IMR-90 (cell line): Measurements from ENCODE around the gene COPB1. TPM values are rescaled to one million over a fixed set of nuclear protein-coding genes. Genes with fewer than 3 reads are reported as not detected.

Experiments used
- ATAC-seq: fragments of 200-7000 bp; cut with Tn5 transposase; 2 replicates; pipeline ENCODE4 v1.9.1; 2020; ENCODE audit warnings: low read depth, mild to moderate bottlenecking, moderate library complexity
- BruUV-seq: library from RNA; stranded (reverse); fragments of 400-500 nt; replicated peaks from 2 replicates; lab custom pipeline; 2021; lab: Mats Ljungman, UMichigan
- CTCF ChIA-PET: fragments of 300-600 bp; formaldehyde crosslinking; extraction: SDS; loops from one replicate; lab custom pipeline; 2021; ENCODE audit warnings: antibody characterized with exemption; lab: Yijun Ruan, JAX
- POLR2A ChIA-PET: fragments of 300-600 bp; sonication (Branson Sonifier 250); formaldehyde crosslinking; loops from one replicate; lab custom pipeline; 2022; ENCODE audit warnings: antibody characterized with exemption; ENCODE audit not compliant: unreplicated experiment; lab: Charles Lee
- DNase-seq: peaks from one replicate; pipeline ENCODE4 v3.0.0; 2013
- H2AFZ ChIP-seq: replicated peaks from 2 replicates; pipeline ENCODE3; 2013; ENCODE audit warnings: low read length, mild to moderate bottlenecking; ENCODE audit not compliant: poor library complexity
- H2AK5ac ChIP-seq: 2 replicates; pipeline ENCODE4 v1.6.1; 2013; ENCODE audit warnings: low read depth, low read length, inconsistent platforms
- H2AK9ac ChIP-seq: replicated peaks from 2 replicates; pipeline ENCODE3; 2013; ENCODE audit warnings: mild to moderate bottlenecking, low read depth, low read length, moderate library complexity; ENCODE audit not compliant: poor library complexity
- H2BK120ac ChIP-seq: 2 replicates; pipeline ENCODE4 v1.6.1; 2013; ENCODE audit warnings: low read depth, low read length, inconsistent platforms
- H2BK15ac ChIP-seq: 3 replicates; pipeline ENCODE4 v1.6.1; 2013; ENCODE audit warnings: low read depth, low read length, inconsistent platforms
- H2BK20ac ChIP-seq: 2 replicates; pipeline ENCODE4 v1.6.1; 2013; ENCODE audit warnings: low read depth, mild to moderate bottlenecking, inconsistent platforms, low read length, moderate library complexity
- H2BK5ac ChIP-seq: 2 replicates; pipeline ENCODE4 v1.6.1; 2013; ENCODE audit warnings: mild to moderate bottlenecking, low read depth, low read length, inconsistent platforms; ENCODE audit not compliant: poor library complexity, severe bottlenecking
- H3K14ac ChIP-seq: replicated peaks from 2 replicates; pipeline ENCODE4 v1.6.1; 2013; ENCODE audit warnings: low read depth, low read length, inconsistent platforms
- H3K18ac ChIP-seq: 2 replicates; pipeline ENCODE4 v1.6.1; 2013; ENCODE audit warnings: low read depth, low read length, control low read depth
- H3K23ac ChIP-seq: 2 replicates; pipeline ENCODE4 v1.6.1; 2013; ENCODE audit warnings: low read depth, low read length, inconsistent platforms
- H3K27ac ChIP-seq: 2 replicates; pipeline ENCODE4 v1.5.1; 2013; ENCODE audit warnings: mild to moderate bottlenecking, control low read depth, low read length; ENCODE audit not compliant: insufficient read depth
- H3K27me3 ChIP-seq: 2 replicates; pipeline ENCODE4 v1.6.1; 2013; ENCODE audit warnings: low read length; ENCODE audit not compliant: control insufficient read depth, insufficient read depth
- H3K36me3 ChIP-seq: 2 replicates; pipeline ENCODE4 v1.6.1; 2013; ENCODE audit warnings: low read length, mixed read lengths; ENCODE audit not compliant: control insufficient read depth, insufficient read depth
- H3K4ac ChIP-seq: 2 replicates; pipeline ENCODE4 v1.6.1; 2013; ENCODE audit warnings: low read depth, low read length, inconsistent platforms
- H3K4me1 ChIP-seq: 2 replicates; pipeline ENCODE4 v1.6.1; 2013; ENCODE audit warnings: low read length, mixed read lengths; ENCODE audit not compliant: control insufficient read depth, insufficient read depth
- H3K4me2 ChIP-seq: 2 replicates; pipeline ENCODE4 v1.6.1; 2013; ENCODE audit warnings: low read depth, mild to moderate bottlenecking, control low read depth, low read length, moderate library complexity
- H3K4me3 ChIP-seq: 2 replicates; pipeline ENCODE4 v1.5.1; 2013; ENCODE audit warnings: low read depth, mild to moderate bottlenecking, control low read depth, low read length, moderate library complexity; ENCODE audit not compliant: insufficient read depth
- H3K56ac ChIP-seq: 2 replicates; pipeline ENCODE4 v1.6.1; 2013; ENCODE audit warnings: low read length, inconsistent platforms; ENCODE audit not compliant: insufficient read depth; ENCODE audit errors: extremely low read depth
- H3K79me1 ChIP-seq, 2 experiments: 2 replicates each; pipeline ENCODE4 v1.6.1; 2013; ENCODE audit warnings: low read length in 2 of 2, inconsistent platforms in 1 of 2, low read depth in 1 of 2
- H3K9ac ChIP-seq: 2 replicates; pipeline ENCODE4 v1.6.1; 2013; ENCODE audit warnings: low read depth, low read length, control low read depth
- H3K9me1 ChIP-seq: 2 replicates; pipeline ENCODE4 v1.6.1; 2013; ENCODE audit warnings: low read length, inconsistent platforms; ENCODE audit not compliant: insufficient read depth
- H3K9me3 ChIP-seq: 2 replicates; pipeline ENCODE4 v1.6.1; 2013; ENCODE audit warnings: low read length; ENCODE audit not compliant: control insufficient read depth, insufficient read depth
- H4K20me1 ChIP-seq: 2 replicates; pipeline ENCODE4 v1.6.1; 2013; ENCODE audit warnings: low read length, inconsistent platforms; ENCODE audit not compliant: insufficient read depth
- H4K5ac ChIP-seq: 2 replicates; pipeline ENCODE4 v1.6.1; 2013; ENCODE audit warnings: mild to moderate bottlenecking, low read depth, low read length, control low read depth
- H4K8ac ChIP-seq, 2 experiments: 2 replicates each; pipeline ENCODE4 v1.6.1; 2013; ENCODE audit warnings: low read depth in 2 of 2, low read length in 2 of 2, control low read depth in 1 of 2, inconsistent platforms in 1 of 2
- H4K91ac ChIP-seq: 2 replicates; pipeline ENCODE4 v1.6.1; 2013; ENCODE audit warnings: low read depth, low read length, inconsistent platforms; ENCODE audit not compliant: insufficient read depth
- CEBPB ChIP-seq: IDR thresholded peaks from 2 replicates; pipeline ENCODE4 v1.6.1; 2012; ENCODE audit warnings: low read depth, low read length, improper control_type of control experiment
- MXI1 ChIP-seq: IDR thresholded peaks from 2 replicates; pipeline ENCODE4 v1.6.1; 2012; ENCODE audit warnings: low read depth, mild to moderate bottlenecking, low read length, moderate library complexity, borderline replicate concordance
- WGBS, 2 experiments: methylation state at CpG; one replicate each; pipeline versions ENCODE4 v1.1.5 to v1.1.7; 2013; ENCODE audit warnings: missing lambda C conversion rate in 2 of 2; ENCODE audit not compliant: insufficient read length in 1 of 2; ENCODE audit errors: extremely low coverage in 2 of 2; 5-methylcytosine and 5-hydroxymethylcytosine counted together
- dilution Hi-C: fragments of 300-500 bp; cut with HindIII; formaldehyde crosslinking; loops from one replicate; pipeline ENCODE4 v1.14.3; 2018; ENCODE audit warnings: low sequenced_read_pairs; ENCODE audit not compliant: unreplicated experiment
- in situ Hi-C: fragments of 300-500 bp; cut with MboI; formaldehyde crosslinking; loops from 3 replicates; pipeline ENCODE4 v1.14.3; 2019; ENCODE audit warnings: low sequenced_read_pairs, inconsistent platforms, mixed read lengths
- intact Hi-C: fragments of 100-400 bp; cut with micrococcal nuclease; formaldehyde crosslinking; loops from 2 replicates; pipeline ENCODE4 v1.10.0; 2022
- polyA plus RNA-seq, 3 experiments: library from polyadenylated mRNA; depleted of rRNA; stranded (reverse); fragments of >200 nt; gene quantifications; 2 replicates each; pipeline ENCODE4 v1.2.3, GENCODE V29; 2012; ENCODE audit warnings: low replicate concordance in 1 of 3
- total RNA-seq: library from RNA; depleted of rRNA; stranded (reverse); fragments of >200 nt; gene quantifications from 2 replicates; pipeline ENCODE4 v1.2.3, GENCODE V29; 2012
- TF ChIP-seq, protein P1 (sequence below): fragments of 150-350 bp; IDR thresholded peaks from 2 replicates; pipeline ENCODE4 v1.6.1; 2016; ENCODE audit warnings: low read depth, mild to moderate bottlenecking, low read length, moderate library complexity, borderline replicate concordance

COPB1 gene
- total and polyA plus RNA-seq, 2 of the 4 experiments (the other 2 are of a cell fraction) = 136 to 341 TPM

DNA sequence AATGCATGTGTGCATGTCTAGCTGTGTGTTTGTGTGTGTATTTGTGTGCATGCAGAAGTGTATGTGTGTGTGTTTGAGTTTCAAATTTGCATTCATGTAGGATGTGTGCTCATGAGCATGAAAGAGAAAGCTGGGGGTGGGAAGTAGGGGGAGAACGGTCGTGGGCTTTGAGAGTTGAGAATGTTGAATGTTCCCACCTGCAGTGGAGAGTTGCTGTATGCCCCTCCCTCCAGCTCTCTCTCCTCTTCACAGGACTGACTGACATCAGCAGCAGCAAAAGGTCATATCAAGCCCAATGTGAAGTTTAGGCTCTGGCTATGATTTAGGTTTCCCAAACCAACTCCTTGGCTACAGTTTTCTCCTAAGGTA lies 76.8 kb downstream of the COPB1 start:
- ChIA-PET POLR2A (interaction anchor here (0.6 to 1.1 kb wide), 3 partner anchors 10 to 59 kb away, joined by 3 to 5 read pairs (median 4); no protein-coding TSS in a partner anchor), CTCF (interaction anchor here (1.2 to 2.3 kb wide), 3 partner anchors 9 to 123 kb away, joined by 4 to 6 read pairs (median 5); no protein-coding TSS in a partner anchor)
- no TSS peak for BruUV-seq
- H3K56ac ChIP-seq = peak overlapping the region; percentile 94
- peak overlapping the region; percentile 73 for H3K14ac ChIP-seq
- dilution Hi-C loops (no loop called here), in situ Hi-C loops (no loop called here), intact Hi-C loops (loop anchor here (2.0 to 5.0 kb wide), 2 partner anchors 40 to 64 kb away; partner anchors contain the start of gene RRAS2)
- peak overlapping the region; percentile 100 for H2BK120ac ChIP-seq
- peak overlapping the region; percentile 94 to 96 for H4K8ac ChIP-seq
- H3K18ac ChIP-seq = peak overlapping the region; percentile 43
- TF ChIP-seq, protein P1, sequence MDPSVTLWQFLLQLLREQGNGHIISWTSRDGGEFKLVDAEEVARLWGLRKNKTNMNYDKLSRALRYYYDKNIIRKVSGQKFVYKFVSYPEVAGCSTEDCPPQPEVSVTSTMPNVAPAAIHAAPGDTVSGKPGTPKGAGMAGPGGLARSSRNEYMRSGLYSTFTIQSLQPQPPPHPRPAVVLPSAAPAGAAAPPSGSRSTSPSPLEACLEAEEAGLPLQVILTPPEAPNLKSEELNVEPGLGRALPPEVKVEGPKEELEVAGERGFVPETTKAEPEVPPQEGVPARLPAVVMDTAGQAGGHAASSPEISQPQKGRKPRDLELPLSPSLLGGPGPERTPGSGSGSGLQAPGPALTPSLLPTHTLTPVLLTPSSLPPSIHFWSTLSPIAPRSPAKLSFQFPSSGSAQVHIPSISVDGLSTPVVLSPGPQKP = no peak
- TF ChIP-seq MXI1 = 0 out of 2 replicates have a peak, but pooled peaks have one; percentile 11
- no peak for TF ChIP-seq CEBPB
- ATAC-seq (peak; percentile 5), DNase-seq (no peak)
- H2AFZ ChIP-seq = peak overlapping the region; percentile 83
- H2BK5ac ChIP-seq = peak overlapping the region; percentile 90
- H2AK9ac ChIP-seq = peak overlapping the region; percentile 85
- peak overlapping the region; percentile 67 for H3K27ac ChIP-seq
- H3K23ac ChIP-seq = peak overlapping the region; percentile 89
- H3K36me3 ChIP-seq = no peaks in the 10 kb centered on the region
- peak overlapping the region; percentile 17 for H2BK15ac ChIP-seq
- no CpG with 5 or more reads among the region's 2 CpGs for WGBS, 2 experiments
- no peaks in the 10 kb centered on the region for H4K20me1 ChIP-seq
- peak overlapping the region; percentile 81 for H2AK5ac ChIP-seq
- peak overlapping the region; percentile 99 for H2BK20ac ChIP-seq
- H4K5ac ChIP-seq = peak overlapping the region; percentile 33; the same call in 1 of the 2 replicates
- H3K4me2 ChIP-seq = peak overlapping the region; percentile 40
- H4K91ac ChIP-seq = peak overlapping the region; percentile 98
- peaks cover 16% of the 10 kb centered on the region for H3K4me1 ChIP-seq
- H3K27me3 ChIP-seq = no peaks in the 10 kb centered on the region
- peak overlapping the region; percentile 2; the same call in 1 of the 2 replicates for H3K9ac ChIP-seq
- H3K4ac ChIP-seq = peak overlapping the region; percentile 94
- H3K9me1 ChIP-seq = peaks cover 13% of the 10 kb centered on the region
- H3K79me1 ChIP-seq = peaks cover 0 to 9% of the 10 kb centered on the region in 2 experiments; a peak in 1 of 4 replicates
- H3K4me3 ChIP-seq = no peak overlapping the region
- H3K9me3 ChIP-seq = no peaks in the 10 kb centered on the region
